Panc1 (cell line): Measurements from ENCODE around the gene GATD1. TPM values are rescaled to one million over a fixed set of nuclear protein-coding genes. Genes with fewer than 3 reads are reported as not detected.

Experiments
- ATAC-seq: fragments of 200-7000 bp; cut with Tn5 transposase; 2 replicates; pipeline ENCODE4 v1.9.1; 2020; ENCODE audit warnings: mild to moderate bottlenecking, moderate library complexity
- BruUV-seq: library from RNA; stranded (reverse); fragments of 400-500 nt; replicated peaks from 2 replicates; lab custom pipeline; 2021; lab: Mats Ljungman, UMichigan
- CTCF ChIA-PET: fragments of 300-600 bp; sonication (Branson Sonifier 250); formaldehyde crosslinking; loops from one replicate; lab custom pipeline; 2022; ENCODE audit warnings: antibody characterized with exemption; lab: Charles Lee
- POLR2A ChIA-PET: fragments of 300-600 bp; sonication (Branson Sonifier 250); formaldehyde crosslinking; loops from one replicate; lab custom pipeline; 2022; ENCODE audit warnings: antibody characterized with exemption; lab: Charles Lee
- DNase-seq: peaks from one replicate; pipeline ENCODE4 v3.0.0-alpha.2; 2010; ENCODE audit warnings: low read depth, low spot score
- H3K27ac ChIP-seq: 2 replicates; pipeline ENCODE4 v1.5.1; 2011; ENCODE audit warnings: mild to moderate bottlenecking, low read length, inconsistent platforms
- H3K27me3 ChIP-seq: fragments of 200-500 bp; sonication (Bioruptor generic); 2 replicates; pipeline ENCODE4 v1.6.0; 2014; ENCODE audit warnings: low read length, inconsistent platforms; ENCODE audit not compliant: control insufficient read depth, insufficient read depth
- H3K36me3 ChIP-seq: fragments of 200-500 bp; sonication (Bioruptor generic); 2 replicates; pipeline ENCODE4 v1.5.1; 2014; ENCODE audit warnings: inconsistent platforms, mild to moderate bottlenecking, low read length, moderate library complexity; ENCODE audit not compliant: control insufficient read depth, insufficient read depth
- H3K4me1 ChIP-seq: 2 replicates; pipeline ENCODE4 v1.5.1; 2011; ENCODE audit warnings: inconsistent platforms, mild to moderate bottlenecking, low read length, moderate library complexity; ENCODE audit not compliant: control insufficient read depth, insufficient read depth
- H3K4me3 ChIP-seq, 2 experiments: 2 replicates each; pipeline ENCODE4 v1.5.1; 2011 to 2012; ENCODE audit warnings: low read depth in 2 of 2, low read length in 2 of 2, mild to moderate bottlenecking in 2 of 2, inconsistent platforms in 1 of 2, moderate library complexity in 1 of 2
- H3K9me3 ChIP-seq: fragments of 200-500 bp; sonication (Bioruptor generic); 2 replicates; pipeline ENCODE4 v1.5.1; 2014; ENCODE audit warnings: low read depth, mild to moderate bottlenecking, inconsistent platforms, low read length, moderate library complexity; ENCODE audit not compliant: control insufficient read depth, insufficient read depth
- POLR2AphosphoS5 ChIP-seq: IDR thresholded peaks from 2 replicates; pipeline ENCODE4 v1.6.1; 2012; ENCODE audit warnings: mild to moderate bottlenecking, low read depth, low read length, moderate library complexity
- SIN3A ChIP-seq: IDR thresholded peaks from 2 replicates; pipeline ENCODE4 v1.6.1; 2012; ENCODE audit warnings: low read depth, mild to moderate bottlenecking, low read length, moderate library complexity, borderline replicate concordance; ENCODE audit not compliant: insufficient read depth
- TCF7L2 ChIP-seq: IDR thresholded peaks from 2 replicates; pipeline ENCODE4 v1.6.1; 2011; ENCODE audit warnings: mild to moderate bottlenecking, low read depth, low read length, inconsistent platforms
- in situ Hi-C: cut with HindIII; loops from 2 replicates; pipeline ENCODE4 v1.10.0; 2016; ENCODE audit warnings: low sequenced_read_pairs, low pct_unique_long_range_greater_than_20kb
- intact Hi-C: fragments of 100-400 bp; cut with micrococcal nuclease; formaldehyde crosslinking; loops from one replicate; pipeline ENCODE4 v1.10.0; 2022; ENCODE audit not compliant: unreplicated experiment
- total RNA-seq: library from RNA; stranded (reverse); gene quantifications from one replicate; pipeline ENCODE4 v1.2.1, GENCODE V29; 2021; ENCODE audit not compliant: unreplicated experiment
- TF ChIP-seq, protein P1 (sequence below): fragments of 450-650 bp; IDR thresholded peaks from 2 replicates; pipeline ENCODE4 v1.5.1; 2017; ENCODE audit warnings: mild to moderate bottlenecking
- TF ChIP-seq, protein P2 (sequence below), 2 experiments: IDR thresholded peaks; 2 replicates each; pipeline ENCODE4 v1.6.1; 2011 to 2012; ENCODE audit warnings: low read depth in 2 of 2, control low read depth in 1 of 2, low read length in 1 of 2, mild to moderate bottlenecking in 1 of 2, moderate library complexity in 1 of 2; ENCODE audit not compliant: insufficient read depth in 1 of 2

Gene GATD1
- total RNA-seq, 1 experiment from 2014 or later, result 229 TPM

DNA sequence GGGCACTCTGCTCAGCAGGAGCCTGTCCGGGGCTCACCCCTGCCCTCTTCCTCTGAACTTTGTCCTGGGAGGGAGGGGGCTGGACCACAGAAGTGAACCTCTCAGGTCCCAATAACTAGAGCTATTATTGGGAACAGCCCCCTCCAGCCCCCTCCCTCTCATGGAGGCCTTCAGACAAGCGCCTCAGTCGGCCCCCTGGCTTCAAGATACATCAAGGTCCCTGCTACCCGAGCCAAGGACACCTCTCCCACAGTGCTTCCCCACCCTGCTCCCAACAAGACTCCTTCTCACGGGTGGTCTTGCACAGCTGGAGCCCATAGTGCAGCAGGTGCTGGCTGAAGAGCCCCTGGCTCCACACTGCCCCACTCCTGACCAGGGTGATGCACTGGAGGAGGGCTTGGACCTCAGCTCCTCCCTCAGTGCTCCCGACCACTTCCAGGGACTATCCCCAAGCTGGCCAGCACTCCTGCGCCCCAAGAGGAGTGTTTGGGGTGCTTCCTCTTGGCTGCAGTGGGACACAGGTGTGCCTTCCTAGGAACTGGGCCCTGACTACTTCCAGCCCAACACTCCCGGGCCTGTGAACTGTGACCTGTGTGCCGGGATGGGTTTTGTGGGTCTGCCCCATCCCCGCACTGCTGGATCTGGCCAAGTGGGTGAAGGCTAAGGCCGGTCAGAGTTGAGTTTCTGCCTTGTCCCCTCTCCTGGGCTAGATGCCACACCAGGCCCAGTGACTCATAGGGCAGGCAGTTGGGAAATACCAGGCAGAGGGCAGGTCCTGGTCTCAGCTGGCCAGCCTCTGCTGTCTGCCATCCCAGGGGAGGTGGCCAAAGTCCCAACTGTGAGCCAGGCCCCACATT lies 43.6 kb upstream of the GATD1 start:
- H3K4me1 ChIP-seq, result peaks cover 51% of the 10 kb centered on the region
- intact Hi-C loops, result no loop called here
- no peaks in the 10 kb centered on the region for H3K9me3 ChIP-seq
- peak overlapping the region; percentile 80 to 88 for H3K4me3 ChIP-seq
- BruUV-seq, result no TSS peak
- peak; percentile 63 for ATAC-seq
- H3K27ac ChIP-seq, result peak overlapping the region; percentile 89
- in situ Hi-C loops, result no loop called here
- TF ChIP-seq, protein P1, sequence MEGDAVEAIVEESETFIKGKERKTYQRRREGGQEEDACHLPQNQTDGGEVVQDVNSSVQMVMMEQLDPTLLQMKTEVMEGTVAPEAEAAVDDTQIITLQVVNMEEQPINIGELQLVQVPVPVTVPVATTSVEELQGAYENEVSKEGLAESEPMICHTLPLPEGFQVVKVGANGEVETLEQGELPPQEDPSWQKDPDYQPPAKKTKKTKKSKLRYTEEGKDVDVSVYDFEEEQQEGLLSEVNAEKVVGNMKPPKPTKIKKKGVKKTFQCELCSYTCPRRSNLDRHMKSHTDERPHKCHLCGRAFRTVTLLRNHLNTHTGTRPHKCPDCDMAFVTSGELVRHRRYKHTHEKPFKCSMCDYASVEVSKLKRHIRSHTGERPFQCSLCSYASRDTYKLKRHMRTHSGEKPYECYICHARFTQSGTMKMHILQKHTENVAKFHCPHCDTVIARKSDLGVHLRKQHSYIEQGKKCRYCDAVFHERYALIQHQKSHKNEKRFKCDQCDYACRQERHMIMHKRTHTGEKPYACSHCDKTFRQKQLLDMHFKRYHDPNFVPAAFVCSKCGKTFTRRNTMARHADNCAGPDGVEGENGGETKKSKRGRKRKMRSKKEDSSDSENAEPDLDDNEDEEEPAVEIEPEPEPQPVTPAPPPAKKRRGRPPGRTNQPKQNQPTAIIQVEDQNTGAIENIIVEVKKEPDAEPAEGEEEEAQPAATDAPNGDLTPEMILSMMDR, result no peak
- peak; percentile 94; the same call in 1 of the 2 replicates for TF ChIP-seq SIN3A
- peak; percentile 69; the same call in 1 of the 2 replicates for TF ChIP-seq POLR2AphosphoS5
- ChIA-PET POLR2A (interaction anchor here (0.9 to 1.9 kb wide), 2 partner anchors 8 to 12 kb away, joined by 3 to 11 read pairs; partner anchors contain the start of gene CRACR2B), CTCF (interaction anchor here (0.7 kb wide), 2 partner anchors 9 to 18 kb away, joined by 3 to 4 read pairs; no protein-coding TSS in a partner anchor)
- H3K36me3 ChIP-seq, result 0 out of 2 replicates have a peak, but pooled peaks cover 2% of the 10 kb centered on the region
- no peak for DNase-seq
- no peaks in the 10 kb centered on the region for H3K27me3 ChIP-seq

DNA sequence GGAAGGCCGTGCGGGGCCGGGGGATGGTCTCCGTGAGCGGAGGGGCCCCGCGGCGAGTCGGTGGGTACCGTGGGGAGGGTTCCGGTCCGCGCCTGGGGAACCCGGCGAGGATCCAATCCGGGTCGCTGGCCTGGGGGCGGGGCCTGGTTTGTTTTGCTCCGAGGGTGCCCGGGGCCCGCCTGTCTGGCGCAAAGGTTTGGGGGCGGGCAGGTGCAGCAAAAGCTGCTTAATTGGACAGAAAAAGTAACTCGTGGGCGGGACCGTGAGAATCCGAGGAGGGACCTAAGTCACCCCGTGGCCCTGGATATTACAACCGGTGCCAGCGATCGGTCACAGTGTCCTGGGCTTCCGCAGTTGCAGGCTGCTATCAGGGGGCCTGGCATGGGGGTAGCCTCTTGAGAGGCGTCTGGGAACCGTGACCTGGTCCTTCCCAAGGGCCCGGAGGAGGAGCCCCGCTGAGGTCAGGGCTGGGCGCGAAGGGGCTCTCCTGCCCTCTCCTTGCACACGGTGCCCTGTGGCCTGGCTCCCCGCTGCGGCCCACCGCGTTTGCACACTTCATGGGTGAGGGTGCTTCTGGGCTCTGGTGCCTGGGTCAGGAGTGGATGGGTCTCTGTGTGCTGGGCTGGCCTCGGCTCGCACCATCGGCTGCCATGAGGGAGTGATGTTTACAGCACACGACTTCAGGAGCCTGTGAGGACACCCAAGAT lies 42.8 kb upstream of the GATD1 start:
- CTCF ChIA-PET, result interaction anchor here (0.7 kb wide), 1 partner anchor 18 kb away, joined by 3 read pairs; no protein-coding TSS in a partner anchor
- intact Hi-C loops, result no loop called here
- peak overlapping the region; percentile 80 to 88 for H3K4me3 ChIP-seq
- H3K9me3 ChIP-seq, result no peaks in the 10 kb centered on the region
- H3K27me3 ChIP-seq, result no peaks in the 10 kb centered on the region
- ATAC-seq (peak; percentile 67), DNase-seq (no peak)
- TSS peak; percentile 85 for BruUV-seq
- POLR2A ChIA-PET, result interaction anchor here (1.1 to 1.9 kb wide), 3 partner anchors 8 to 11 kb away, joined by 4 to 11 read pairs (median 9); partner anchors contain the start of gene CRACR2B
- peak overlapping the region; percentile 89 for H3K27ac ChIP-seq
- in situ Hi-C loops, result no loop called here
- TF ChIP-seq POLR2AphosphoS5, result peak; percentile 69; the same call in 1 of the 2 replicates
- no peak for TF ChIP-seq TCF7L2
- TF ChIP-seq, protein P2, sequence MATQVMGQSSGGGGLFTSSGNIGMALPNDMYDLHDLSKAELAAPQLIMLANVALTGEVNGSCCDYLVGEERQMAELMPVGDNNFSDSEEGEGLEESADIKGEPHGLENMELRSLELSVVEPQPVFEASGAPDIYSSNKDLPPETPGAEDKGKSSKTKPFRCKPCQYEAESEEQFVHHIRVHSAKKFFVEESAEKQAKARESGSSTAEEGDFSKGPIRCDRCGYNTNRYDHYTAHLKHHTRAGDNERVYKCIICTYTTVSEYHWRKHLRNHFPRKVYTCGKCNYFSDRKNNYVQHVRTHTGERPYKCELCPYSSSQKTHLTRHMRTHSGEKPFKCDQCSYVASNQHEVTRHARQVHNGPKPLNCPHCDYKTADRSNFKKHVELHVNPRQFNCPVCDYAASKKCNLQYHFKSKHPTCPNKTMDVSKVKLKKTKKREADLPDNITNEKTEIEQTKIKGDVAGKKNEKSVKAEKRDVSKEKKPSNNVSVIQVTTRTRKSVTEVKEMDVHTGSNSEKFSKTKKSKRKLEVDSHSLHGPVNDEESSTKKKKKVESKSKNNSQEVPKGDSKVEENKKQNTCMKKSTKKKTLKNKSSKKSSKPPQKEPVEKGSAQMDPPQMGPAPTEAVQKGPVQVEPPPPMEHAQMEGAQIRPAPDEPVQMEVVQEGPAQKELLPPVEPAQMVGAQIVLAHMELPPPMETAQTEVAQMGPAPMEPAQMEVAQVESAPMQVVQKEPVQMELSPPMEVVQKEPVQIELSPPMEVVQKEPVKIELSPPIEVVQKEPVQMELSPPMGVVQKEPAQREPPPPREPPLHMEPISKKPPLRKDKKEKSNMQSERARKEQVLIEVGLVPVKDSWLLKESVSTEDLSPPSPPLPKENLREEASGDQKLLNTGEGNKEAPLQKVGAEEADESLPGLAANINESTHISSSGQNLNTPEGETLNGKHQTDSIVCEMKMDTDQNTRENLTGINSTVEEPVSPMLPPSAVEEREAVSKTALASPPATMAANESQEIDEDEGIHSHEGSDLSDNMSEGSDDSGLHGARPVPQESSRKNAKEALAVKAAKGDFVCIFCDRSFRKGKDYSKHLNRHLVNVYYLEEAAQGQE (IDR thresholded peaks at IDR 0.05; ENCODE audit: insufficient read depth in 1 of 2, low read depth in 2 of 2, low read length in 1 of 2), result no peak
- TF ChIP-seq, protein P1, result no peak
- peak; percentile 88; the same call in 1 of the 2 replicates for TF ChIP-seq SIN3A
- H3K36me3 ChIP-seq, result 0 out of 2 replicates have a peak, but pooled peaks cover 2% of the 10 kb centered on the region
- H3K4me1 ChIP-seq, result peaks cover 45% of the 10 kb centered on the region
